ENCODE results near the gene MKLN1.

DNA sequence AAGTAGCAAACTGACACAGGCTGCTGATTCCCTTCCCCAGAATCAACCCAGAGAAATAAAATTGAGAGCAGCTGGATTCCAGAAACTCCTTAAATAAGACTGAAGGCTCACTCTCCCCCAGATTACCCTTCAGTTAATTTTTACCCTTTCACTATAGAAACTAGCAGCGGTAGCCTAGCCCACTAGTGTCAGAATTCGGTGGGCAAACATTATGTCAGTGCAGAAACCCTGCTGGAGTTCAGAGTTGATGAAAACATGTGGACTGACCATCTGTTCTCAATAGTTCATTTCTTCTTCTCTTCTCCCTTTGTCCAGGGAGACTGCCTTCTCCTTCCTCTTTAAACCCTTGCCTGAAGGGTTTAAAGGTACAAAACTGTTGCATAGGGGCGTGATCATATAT lies 128.7 kb downstream of the MKLN1 start:
- TF ChIP-seq CTCF (IDR thresholded peaks at IDR 0.05; ENCODE audit: insufficient read depth, low read length, poor library complexity, severe bottlenecking) (no peak), EZH2phosphoT487 (conservative IDR thresholded peaks at IDR 0.05; ENCODE audit: low read length) (no peak)

All from SU-DHL-6 (cell line).